Stimulated activated CD8-positive, alpha-beta memory T cell treated with anti-CD3 and anti-CD28 coated beads, Interleukin-7, amount 100 ng/mL, for 48 hours (primary cell): ENCODE results near the gene CDK17.
"Not testable (repeated sequence)": the region's sequence is repeated elsewhere in the genome, so short reads cannot be mapped to it uniquely, and the experiment has no call there.

ENCODE experiments used
- DNase-seq, 2 donors: peaks; one replicate each; pipeline ENCODE4 v3.0.0-alpha.2; 2020; ENCODE audit warnings: low read depth in 1 of 2; ENCODE audit errors: extremely low read depth in 1 of 2

Gene CDK17

DNA sequence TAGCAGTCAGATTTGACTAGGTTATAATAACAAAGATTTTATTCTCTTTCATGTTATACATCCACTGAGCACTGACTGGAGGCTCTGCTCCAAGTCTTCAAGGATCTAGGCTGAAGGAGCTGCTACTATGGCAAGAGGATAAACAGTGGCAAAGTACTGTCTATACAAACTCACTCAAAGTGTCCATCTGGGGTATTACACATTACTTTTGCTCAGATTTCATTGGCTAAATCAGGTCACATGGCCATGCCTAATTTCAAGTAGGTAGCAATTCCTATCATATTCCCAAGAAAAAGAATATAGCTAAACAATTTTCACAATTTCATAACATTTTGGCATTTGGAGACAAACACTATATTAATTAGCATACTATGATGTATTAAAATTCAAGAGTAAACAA lies 40.9 kb downstream of the CDK17 start:
- DNase-seq: no peak

DNA sequence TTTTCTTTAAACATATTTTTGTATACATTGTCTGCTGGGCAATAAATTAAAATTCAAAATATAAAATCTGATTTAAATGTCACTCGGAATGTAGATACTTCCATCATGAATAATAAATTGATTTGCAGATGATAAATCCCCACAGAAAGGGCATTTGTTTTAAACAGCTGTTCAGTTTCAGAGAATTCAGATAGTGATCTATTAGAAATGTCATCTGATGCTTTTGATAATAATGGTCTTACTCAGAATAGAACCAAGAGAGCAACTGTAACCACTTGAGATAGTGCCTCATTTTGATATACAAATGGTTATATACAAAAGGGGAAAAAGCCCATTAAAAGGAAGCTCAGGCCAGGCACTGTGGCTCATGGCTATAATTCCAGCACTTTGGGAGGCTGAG lies 43.4 kb downstream of the CDK17 start:
- DNase-seq: no peak

DNA sequence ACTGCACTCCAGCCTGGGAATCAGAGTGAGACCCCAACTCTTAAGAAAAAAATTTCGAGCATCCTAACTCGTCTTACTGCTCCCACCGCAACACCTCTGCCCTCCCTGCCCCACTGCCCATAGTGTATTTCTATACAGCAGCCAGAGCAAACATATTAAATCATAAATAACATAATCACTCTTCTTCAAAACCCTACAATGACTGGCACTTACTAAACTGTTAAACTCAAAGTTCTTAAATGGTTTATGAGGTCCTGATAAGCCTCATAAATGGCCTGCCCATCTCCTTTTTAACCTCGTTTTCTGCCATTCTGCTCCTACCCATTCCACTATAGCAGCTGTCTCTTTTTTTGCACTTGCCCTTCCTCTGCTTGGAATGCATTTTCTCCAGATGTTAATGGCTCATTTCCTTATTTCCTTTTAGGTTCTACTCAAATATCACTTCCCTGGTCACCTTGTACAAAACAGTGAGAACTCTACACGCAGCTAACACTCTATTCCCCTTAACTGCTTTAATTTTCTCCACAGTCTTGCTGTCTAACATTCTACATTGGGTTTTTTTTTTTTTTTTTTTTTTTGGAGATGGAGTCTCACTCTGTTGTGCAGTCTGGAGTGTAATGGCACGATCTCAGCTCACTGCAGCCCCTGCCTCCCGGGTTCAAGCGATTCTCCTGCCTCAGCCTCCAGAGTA lies 45.2 kb downstream of the CDK17 start:
- DNase-seq: no peak

DNA sequence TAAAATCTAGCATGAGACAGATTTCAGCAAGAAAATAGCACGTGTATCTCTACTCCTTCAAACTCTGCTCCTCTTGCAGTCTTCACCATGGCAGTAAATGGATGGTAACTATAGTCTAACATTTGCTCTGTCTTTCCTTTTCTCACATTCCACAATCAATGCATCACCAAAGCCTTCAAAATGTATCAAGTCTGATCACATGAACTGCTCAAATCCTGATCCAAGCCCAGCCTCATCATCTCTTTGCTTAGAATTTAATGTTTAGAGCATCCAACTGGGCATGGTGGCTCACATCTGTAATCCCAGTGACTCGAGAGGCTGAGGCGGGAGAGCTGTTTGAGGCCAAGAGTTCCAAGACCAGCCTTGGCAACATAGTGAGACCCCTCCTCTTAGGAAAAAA lies 45.9 kb downstream of the CDK17 start:
- DNase-seq: no peak

DNA sequence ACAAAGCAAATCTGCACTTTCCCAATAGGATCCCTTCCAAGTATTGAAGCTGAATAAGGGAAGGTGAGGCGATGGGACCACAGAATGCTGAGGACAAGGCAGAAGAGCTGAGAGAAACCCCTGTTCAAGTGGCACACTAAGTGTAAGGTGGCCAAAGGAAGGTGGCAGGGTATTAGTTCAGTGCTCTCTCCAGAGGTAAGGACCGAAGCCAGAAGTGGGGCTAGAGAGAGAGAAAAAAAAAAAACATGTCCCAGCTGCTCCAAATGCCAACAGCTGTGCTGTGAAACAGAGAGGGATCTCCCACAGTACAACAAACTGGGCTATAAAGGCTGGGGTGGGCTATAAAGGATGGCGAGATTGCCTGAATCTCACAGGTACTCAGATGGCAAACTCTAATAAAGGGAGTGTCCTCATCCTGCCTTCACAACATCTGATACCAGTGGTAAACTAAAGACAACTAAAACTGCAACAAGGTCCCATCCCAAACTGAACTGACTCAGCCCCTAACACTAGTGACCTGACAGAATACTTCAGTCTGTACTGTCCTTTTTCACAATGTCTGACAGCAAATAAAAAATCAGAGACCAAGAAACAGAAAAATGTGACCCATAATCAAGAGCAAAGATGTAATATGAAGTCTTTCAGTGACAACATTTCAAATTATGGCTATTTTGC lies 47.9 kb downstream of the CDK17 start:
- no peak for DNase-seq

DNA sequence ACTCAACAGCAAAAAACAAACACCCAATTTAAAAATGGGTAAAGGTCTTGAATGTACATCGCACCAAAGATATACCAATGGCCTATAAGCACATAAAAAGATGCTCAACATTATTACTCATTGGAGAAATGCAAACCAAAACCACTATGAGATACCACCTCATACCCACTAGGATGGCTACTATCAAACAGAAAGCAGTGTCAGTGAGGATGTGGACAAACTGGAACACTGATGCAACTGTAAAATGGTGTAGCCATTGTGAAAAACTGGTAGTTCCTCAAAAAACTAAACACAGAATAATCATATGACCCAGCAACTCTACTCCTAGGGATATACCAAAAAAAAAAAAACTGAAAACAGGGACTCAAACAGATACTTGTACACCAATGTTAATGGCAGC lies 49.3 kb downstream of the CDK17 start:
- no peak for DNase-seq

DNA sequence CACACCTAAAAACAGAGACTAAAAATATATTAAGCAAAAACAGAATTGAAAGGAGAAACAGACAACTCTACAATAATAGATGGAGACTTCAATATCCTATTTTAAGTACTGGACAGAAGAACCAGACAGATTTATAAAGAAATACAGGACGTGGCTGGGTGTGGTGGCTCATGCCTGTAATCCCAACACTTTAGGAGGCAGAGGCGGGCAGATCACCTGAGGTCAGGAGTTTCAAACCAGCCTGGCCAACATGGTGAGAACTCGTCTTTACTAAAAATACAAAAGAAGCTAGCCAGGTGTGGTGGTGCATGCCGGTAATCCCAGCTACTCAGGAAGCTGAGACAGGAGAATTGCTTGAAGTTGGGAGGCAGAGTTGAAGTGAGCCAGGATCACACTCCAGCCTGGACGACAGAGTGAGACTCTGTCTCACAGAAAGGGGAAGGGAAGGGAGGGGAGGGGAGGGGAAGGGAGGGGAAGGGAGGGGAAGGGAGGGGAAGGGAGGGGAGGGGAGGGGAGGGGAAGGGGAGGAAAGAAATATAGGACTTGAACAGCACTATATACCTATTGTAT lies 53.0 kb downstream of the CDK17 start:
- no peak for DNase-seq

DNA sequence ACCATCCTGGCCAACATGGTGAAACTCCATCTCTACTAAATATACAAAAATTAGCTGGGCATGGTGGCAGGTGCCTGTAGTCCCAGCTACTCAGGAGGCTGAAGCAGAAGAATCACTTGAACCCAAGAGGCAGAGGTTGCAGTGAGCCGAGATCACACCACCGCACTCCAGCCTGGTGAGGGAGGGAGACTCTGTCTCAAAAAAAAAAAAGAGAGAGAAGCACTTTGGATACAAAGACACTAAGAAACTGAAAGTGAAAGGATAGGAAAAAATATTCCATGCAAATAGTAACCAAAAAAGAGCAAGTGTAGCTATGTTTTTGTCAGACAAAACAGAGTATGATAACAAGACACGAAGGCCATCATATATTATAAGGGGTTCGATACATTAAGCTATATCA lies 53.5 kb downstream of the CDK17 start:
- not testable (repeated sequence) for DNase-seq

DNA sequence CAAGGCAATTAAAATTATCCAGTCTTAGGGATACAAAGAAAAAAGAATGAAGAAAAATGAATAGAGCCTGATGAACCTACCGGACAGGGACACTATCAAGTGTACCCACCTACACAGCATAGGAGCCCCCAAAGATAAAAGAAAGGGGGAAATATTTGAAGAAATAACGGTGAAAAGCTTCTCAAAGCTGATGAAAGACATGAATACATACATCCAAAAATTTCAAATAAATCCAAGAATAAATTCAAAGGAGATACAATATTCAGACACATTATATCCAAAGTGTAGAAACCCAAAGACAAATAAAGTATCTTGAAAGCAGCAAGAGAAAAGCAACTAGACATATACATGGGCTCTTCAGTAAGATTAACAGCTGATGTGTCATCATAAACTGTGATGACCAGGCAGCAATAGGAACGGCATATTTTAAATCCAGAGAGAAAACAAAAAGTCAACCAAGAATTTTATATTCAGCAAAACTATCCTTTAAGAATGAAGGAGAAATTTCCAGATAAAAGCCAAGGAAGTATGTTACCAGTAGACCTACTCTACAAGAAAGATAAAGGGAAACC lies 56.0 kb downstream of the CDK17 start:
- no peak for DNase-seq

DNA sequence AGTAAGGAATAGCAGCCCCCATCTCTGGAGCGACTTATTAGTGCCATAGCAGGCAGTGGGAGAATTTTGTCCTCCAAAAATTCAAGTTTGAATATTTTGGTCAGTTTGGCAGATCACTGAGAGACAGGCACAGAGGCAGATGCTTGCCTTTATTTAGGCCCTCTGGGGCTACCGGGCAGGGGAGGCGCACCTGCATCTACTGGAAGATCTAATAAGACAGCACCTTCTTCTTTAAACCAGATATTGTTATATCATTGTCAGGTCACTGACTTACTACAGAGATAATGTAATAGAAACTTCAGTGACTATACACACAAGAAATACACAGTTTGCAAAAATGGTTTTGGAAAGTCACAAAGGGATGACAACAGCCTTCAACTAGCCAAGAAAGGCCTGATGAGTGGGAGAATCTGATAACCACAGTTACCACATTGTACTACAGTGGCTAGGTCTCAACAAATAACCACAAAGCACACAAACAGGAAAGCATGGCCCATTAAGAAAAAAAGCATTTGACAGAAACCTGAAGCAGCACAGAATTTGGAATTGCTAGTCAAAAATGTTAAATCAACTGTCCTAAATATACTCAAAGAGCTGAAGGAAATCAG lies 56.8 kb downstream of the CDK17 start:
- no peak for DNase-seq

DNA sequence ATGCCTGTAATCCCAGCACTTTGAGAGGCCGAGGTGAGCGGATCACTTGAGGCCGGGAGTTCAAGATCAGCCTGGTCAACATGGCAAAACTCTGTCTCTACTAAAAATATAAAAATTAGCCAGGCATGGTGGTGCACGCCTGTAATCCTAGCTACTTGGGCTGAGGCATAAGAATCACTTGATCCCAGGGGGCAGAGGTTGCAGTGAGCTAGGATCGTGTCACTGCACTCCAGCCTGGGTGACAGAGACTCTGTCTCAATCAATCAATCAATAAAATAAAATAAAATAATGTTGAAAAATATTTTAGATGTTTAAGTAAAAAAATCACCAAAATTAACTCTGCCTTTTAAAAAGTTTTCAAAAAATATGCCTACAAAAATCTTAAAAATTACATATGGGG lies 60.6 kb downstream of the CDK17 start:
- not testable (repeated sequence) for DNase-seq

DNA sequence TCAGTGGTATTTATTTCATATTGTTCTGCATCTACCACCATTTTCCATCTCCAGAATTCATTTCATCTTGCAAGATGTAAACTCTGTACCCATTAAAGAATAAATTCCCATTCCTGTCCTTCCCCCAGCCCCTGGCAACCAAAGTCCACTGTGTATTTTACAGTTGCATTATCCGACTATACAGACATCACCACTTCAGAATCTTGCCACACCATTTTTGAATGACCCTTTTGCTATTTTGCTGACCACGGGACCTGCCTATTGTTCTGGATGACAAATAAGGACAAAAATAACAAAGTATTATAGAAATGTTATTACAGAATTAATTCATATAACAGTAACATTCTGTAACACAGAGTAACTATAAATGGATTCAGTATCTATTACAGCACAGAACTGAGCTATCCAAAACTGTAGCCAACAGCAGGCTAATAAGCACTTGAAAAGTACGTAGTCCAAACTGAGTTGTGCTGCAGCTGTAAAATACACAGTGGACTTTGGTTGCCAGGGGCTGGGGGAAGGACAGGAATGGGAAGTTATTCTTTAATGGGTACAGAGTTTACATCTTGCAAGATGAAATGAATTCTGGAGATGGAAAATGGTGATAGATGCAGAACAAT lies 61.3 kb downstream of the CDK17 start:
- DNase-seq: no peak

DNA sequence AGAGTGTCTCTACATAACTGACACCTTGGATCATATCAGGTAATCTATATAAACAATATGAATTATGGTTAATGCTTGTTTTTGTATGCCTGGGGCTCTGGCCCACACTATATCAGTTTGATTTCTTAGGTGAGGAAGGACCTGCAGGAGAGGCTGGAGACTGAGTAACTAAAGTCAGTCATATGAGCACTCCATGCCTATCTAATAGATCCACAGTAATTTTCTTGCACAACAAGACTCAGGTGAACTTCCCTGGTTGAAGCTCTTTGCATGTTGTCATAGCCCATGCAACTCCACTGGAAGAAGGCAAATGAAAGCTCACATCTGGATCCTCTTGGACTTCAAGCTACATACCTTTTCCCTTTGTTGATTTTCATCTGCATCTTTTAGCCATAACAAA lies 62.3 kb downstream of the CDK17 start:
- no peak for DNase-seq

DNA sequence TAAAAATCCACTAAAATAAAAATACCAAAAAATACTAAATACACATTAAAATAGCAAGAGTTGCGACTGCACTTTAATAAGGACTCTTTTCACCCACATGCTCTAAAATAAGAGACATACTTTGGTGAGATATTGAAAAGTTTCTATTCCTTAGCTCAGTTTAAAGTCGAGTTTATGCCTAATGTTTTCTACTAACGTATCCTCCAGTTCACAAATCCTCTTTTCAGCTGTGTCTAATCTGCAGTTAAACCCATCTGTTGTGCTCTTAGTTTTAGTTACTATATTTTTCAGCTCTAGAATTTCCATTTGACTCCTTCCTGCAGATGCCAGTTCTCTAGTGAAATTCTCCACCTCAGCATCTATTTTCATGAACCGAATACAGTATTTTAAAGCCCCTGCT lies 63.8 kb downstream of the CDK17 start:
- no peak for DNase-seq

DNA sequence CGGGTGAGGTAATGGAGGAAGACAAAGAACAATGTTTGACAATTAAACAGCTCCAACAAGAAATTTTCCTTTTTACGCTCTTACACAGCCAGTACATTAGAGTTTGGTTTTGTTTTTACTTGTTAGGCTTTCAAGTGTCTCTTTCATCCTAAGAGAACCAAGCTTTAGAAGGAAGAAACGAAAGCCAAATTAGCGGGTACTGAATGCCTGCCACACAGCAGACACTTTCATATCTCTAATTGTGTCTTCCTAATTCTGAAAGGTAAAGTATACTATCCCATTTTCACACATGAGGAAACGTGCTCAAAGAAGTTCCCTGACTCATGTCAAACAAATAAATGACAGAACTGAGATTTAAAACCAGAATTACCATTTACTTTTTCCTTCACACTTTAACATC lies 65.0 kb downstream of the CDK17 start:
- no peak for DNase-seq

DNA sequence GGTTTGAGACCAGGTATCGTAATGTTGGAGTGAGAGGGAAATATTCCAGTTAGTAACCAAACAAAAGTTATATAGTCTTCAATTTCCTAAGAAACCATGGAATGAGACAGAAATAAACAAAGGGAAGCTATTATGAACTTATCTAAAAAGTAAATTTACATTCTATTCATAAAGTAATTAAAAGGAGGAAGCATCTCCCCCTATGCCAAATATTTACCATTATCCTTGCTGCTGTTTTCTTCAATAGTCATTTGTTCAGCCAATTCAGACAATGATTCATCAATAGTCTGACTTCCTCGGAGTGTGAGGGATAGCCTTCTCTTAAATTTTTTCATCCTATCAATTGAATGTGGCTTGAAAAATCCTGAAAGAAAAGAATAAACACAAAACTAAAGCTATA lies 65.7 kb downstream of the CDK17 start:
- DNase-seq: no peak

DNA sequence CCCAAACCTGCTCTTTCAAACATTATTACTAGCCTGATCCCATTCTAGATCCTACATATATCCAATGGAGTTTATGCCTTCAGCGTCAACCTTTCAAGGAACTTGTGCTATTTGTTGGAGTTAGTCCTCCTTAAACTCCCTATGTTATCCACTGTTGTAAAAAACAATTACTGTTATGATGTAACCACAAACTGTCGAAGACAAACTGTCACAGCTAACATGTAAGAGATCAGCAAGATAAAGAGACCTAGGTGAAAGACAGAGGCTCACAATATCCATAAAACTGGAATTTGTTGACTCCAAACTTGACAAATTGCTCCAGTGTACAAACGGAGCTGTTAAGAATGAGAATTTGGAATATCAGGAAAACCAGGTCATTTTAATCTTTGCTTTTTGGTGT lies 70.7 kb downstream of the CDK17 start:
- no peak for DNase-seq

DNA sequence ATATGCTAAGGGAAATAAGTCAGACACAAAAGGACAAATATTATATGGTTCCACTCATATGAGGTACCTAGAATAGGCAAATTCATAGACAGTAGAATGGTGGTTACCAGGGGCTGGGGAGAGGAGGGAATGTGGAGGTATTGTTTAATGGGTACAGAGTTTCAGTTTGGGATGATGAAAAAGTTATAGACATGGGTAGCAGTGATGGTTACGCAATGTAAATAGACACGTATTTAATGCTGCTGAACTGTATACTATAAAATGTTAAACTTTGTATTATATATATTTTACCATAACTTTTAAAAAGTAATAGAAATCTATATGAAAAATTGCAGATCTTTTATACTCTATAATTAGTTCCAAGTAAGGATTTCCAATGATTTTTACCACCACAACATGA lies 71.2 kb downstream of the CDK17 start:
- DNase-seq: no peak

DNA sequence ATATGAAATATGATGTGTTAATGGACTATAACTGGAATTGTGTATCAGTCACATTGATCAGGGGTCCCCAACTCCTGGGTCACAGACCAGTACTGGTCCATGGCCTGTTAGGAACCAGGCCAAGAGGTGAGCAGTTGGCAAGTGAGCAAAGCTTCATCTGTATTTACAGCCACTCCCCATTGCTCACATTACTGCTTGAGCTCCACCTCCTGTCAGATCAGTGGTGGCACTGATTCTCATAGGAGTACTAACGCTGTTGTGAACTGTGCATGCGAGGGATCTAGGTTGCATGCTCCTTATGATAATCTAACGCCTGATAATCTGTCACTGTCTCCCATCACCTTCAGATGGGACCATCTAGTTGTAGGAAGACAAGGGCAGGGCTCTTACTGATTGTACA lies 72.3 kb downstream of the CDK17 start:
- DNase-seq: no peak

DNA sequence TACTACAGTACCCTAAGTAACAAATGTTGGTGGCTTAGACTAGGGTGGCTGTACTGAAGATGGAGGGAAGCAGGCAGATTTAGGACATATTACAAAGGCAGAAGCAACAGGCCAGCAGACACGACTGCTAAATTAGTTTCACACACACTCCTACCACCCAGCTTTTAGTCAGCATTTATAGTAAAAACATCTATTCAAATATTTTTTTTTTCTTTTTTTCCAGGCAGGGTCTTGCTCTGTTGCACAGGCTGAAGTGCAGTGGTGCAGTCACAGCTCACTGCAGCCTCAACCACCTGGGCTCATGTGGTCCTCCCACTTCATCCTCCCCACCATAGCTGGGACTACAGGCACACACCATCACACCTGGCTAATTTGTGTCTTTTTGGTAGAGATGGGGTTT lies 72.9 kb downstream of the CDK17 start:
- DNase-seq: no peak

DNA sequence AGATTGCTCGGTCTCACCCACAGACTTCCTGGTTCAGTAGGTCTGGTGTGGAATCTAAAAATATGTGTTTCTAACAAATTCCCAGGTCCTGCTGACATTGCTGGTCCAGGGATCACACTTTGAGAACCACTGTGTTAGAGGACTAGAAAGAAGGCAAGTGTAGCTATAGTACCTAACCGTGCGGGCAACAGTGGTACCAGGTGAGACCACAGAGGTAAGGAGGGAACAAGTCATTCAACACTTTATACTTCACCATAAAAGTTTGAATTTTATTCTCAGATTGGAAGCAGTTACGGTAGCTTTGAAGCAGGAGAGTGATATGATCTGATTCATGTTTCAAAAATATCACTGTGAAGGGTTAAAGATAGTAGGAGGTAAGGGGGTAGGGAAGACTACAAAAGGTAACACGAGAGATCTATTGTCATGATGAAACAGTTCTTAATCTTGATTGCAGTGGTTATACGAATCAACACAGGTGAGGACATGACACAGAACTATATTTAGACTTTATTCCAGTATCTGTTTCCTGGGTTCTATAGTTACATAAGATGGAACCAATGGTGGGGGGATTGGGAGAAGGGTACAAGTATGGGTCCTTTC lies 73.5 kb downstream of the CDK17 start:
- DNase-seq: no peak
